Vagina (tissue), 2 donors: ENCODE results near the gene PMPCA. TPM values are rescaled to one million over a fixed set of nuclear protein-coding genes. Genes with fewer than 3 reads are reported as not detected.

ENCODE experiments used
- DNase-seq, 2 donors: peaks; one replicate each; pipeline ENCODE4 v3.0.0-alpha.2; 2017; ENCODE audit errors: extremely low spot score in 2 of 2
- H3K27ac ChIP-seq: fragments of 200-600 bp; sonication (generic); one replicate; pipeline ENCODE4 v1.5.1; 2019
- H3K27me3 ChIP-seq: fragments of 200-600 bp; sonication (generic); one replicate; pipeline ENCODE4 v1.5.1; 2019
- H3K36me3 ChIP-seq, 2 donors: fragments of 200-600 bp; sonication (generic); one replicate each; pipeline ENCODE4 v1.5.1; 2017 to 2019
- H3K4me1 ChIP-seq: fragments of 200-600 bp; sonication (generic); one replicate; pipeline ENCODE4 v1.5.1; 2019
- H3K4me3 ChIP-seq, 2 donors: fragments of 200-600 bp; sonication (generic); 1 replicate in 1 of 2; 2 replicates in 1 of 2; pipeline ENCODE4 v1.5.1; 2016 to 2019
- H3K9me3 ChIP-seq: fragments of 200-600 bp; sonication (generic); one replicate; pipeline ENCODE4 v1.5.1; 2019
- POLR2A ChIP-seq, 2 donors: fragments of 450-650 bp; IDR thresholded peaks; one replicate each; pipeline ENCODE4 v1.6.1; 2017; ENCODE audit warnings: antibody characterized with exemption in 2 of 2, mild to moderate bottlenecking in 2 of 2, moderate library complexity in 2 of 2
- POLR2AphosphoS5 ChIP-seq, 2 donors: sonication (generic); formaldehyde crosslinking; IDR thresholded peaks; one replicate each; pipeline ENCODE4 v1.9.0; 2017; ENCODE audit warnings: antibody characterized with exemption in 2 of 2, mild to moderate bottlenecking in 2 of 2, low read depth in 1 of 2; ENCODE audit not compliant: insufficient read depth in 1 of 2
- intact Hi-C: fragments of 100-400 bp; cut with DNase I; formaldehyde crosslinking; loops from one replicate; pipeline ENCODE4 v1.15.1; 2023
- total RNA-seq: library from RNA; depleted of rRNA; stranded (reverse); fragments of >200 nt; gene quantifications from one replicate; pipeline ENCODE4 v1.2.3, GENCODE V29; 2016
- TF ChIP-seq, protein P1 (sequence below), 3 experiments: fragments of 450-650 bp in 2 of 3; fragments of 200-600 bp in 1 of 3; sonication (generic) in 1 of 3; IDR thresholded peaks; one replicate each; pipeline ENCODE4 v1.5.1; 2017 to 2019; ENCODE audit warnings: antibody characterized with exemption in 3 of 3, mild to moderate bottlenecking in 2 of 3, moderate library complexity in 2 of 3

The PMPCA gene
- total RNA-seq, 1 donor from 2014 or later, result 23.6 TPM

DNA sequence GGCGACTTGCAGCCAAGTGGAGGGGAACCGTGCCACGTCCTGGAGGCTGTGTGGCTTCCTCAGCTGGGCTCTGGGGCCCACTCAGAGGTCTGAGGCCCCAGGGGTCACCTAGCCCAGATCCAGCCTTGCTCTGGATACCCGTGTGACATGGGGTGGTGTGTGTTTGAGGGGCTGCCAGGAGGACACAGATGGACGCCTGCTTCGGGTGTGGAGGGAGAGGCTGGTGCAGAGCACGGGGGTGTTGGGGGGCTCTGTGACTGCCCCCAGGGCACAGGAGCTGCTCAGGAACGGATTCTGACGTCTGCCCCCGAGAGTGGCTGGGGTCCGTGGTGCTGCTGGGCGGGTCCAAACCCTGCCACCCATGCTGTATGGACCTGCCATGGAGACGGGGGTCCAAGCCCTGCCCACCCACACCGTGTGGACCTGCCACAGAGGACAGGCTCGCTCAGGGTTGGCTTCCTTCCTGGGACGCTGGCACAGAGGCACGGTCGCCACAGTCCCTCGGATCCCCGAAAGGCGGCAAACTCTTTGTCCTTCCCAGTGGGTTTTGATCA lies 18.7 kb downstream of the PMPCA start:
- no peaks in the 10 kb centered on the region for H3K4me1 ChIP-seq
- TF ChIP-seq, protein P1, sequence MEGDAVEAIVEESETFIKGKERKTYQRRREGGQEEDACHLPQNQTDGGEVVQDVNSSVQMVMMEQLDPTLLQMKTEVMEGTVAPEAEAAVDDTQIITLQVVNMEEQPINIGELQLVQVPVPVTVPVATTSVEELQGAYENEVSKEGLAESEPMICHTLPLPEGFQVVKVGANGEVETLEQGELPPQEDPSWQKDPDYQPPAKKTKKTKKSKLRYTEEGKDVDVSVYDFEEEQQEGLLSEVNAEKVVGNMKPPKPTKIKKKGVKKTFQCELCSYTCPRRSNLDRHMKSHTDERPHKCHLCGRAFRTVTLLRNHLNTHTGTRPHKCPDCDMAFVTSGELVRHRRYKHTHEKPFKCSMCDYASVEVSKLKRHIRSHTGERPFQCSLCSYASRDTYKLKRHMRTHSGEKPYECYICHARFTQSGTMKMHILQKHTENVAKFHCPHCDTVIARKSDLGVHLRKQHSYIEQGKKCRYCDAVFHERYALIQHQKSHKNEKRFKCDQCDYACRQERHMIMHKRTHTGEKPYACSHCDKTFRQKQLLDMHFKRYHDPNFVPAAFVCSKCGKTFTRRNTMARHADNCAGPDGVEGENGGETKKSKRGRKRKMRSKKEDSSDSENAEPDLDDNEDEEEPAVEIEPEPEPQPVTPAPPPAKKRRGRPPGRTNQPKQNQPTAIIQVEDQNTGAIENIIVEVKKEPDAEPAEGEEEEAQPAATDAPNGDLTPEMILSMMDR (IDR thresholded peaks at IDR 0.05), result no peak
- no peak for TF ChIP-seq POLR2AphosphoS5 (IDR thresholded peaks at IDR 0.05; ENCODE audit: insufficient read depth in 1 of 2, low read depth in 1 of 2)
- peaks cover 0 to 49% of the 10 kb centered on the region in 2 donors for H3K36me3 ChIP-seq
- no peaks in the 10 kb centered on the region for H3K27me3 ChIP-seq
- no peak for DNase-seq
- intact Hi-C loops, result no loop called here
- H3K27ac ChIP-seq, result no peak overlapping the region
- H3K4me3 ChIP-seq, result no peak overlapping the region
- no peaks in the 10 kb centered on the region for H3K9me3 ChIP-seq

DNA sequence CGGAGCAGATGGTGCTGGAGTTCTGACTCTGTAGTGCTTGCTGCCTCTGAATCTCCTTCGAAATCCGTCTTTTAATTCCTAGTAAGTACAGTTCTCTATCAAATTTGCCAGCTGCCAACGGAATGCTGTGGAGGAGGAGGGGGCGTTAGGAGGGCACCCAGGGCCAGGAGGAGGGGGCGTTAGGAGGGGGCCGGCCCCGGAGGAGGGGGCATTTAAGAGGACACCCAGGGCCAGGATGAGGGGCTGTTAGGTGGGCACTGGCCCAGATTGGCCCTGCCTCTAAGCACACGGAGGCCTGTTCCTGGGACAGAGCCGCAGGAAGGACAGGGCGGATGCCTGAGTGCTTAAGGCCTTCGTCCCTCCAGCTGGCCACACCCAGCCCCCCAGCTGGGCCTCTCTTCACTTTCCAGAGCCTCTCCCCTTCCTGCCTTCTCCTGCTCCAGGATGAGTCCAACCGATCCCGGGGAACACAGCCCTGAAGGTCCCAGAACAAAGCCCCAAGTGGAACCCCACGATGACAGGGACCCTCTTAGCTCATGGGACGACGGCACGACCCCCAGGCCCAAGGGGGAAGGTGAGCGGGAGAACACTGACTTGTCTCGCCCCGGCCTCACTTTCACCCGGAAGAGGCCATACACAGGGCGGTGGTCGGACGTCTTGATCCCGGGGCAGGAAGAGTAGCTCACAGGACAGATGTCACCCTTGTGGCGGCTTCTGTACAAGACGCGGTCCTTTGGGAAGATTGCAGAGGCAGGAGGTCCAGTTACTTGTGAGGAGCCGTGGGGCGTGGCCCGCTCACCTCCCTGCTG lies 19.4 kb downstream of the PMPCA start:
- no peaks in the 10 kb centered on the region for H3K9me3 ChIP-seq
- no peak for DNase-seq
- no peak overlapping the region for H3K4me3 ChIP-seq
- no peak overlapping the region for H3K27ac ChIP-seq
- H3K4me1 ChIP-seq, result no peaks in the 10 kb centered on the region
- TF ChIP-seq, protein P1 (IDR thresholded peaks at IDR 0.05), result no peak
- TF ChIP-seq POLR2AphosphoS5 (IDR thresholded peaks at IDR 0.05; ENCODE audit: insufficient read depth in 1 of 2, low read depth in 1 of 2), result no peak
- no peaks in the 10 kb centered on the region for H3K27me3 ChIP-seq
- peaks cover 0 to 43% of the 10 kb centered on the region in 2 donors for H3K36me3 ChIP-seq
- intact Hi-C loops, result no loop called here

DNA sequence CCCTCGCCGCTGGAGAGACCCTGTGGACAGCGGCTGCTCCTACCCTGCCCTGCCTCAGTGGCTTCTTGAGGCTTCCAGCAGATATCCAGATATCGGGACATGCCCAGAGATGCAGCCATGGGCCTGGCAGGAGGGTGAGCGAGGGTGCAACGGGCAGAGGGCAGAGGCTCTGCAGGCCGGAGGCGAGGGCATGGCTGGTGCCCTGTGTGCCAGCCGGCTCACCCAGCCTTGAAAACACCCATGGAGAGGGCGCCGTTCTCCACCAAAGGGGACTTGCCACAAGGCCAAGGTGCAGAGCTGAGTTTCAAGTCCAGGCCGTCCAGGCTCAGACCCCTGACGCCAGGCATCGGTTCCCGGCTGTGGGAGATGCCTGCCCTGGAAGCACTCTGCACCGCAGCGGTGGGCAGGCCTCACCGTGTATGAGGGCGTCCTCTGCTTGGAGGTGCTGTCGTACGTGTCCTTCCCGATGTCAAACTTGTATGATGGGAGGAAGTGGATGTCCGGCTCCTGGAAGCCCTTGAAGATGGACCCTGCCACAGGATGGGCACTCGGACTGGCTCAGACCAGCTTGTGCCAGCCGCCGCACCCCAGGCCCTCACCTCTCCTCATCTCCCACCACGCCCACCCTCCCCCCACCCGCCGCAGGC lies 20.3 kb downstream of the PMPCA start:
- TF ChIP-seq, protein P1 (IDR thresholded peaks at IDR 0.05), result no peak
- TF ChIP-seq POLR2A (IDR thresholded peaks at IDR 0.05) (no peak), POLR2AphosphoS5 (IDR thresholded peaks at IDR 0.05; ENCODE audit: insufficient read depth in 1 of 2, low read depth in 1 of 2) (no peak)
- Histone ChIP-seq H3K27ac (no peak overlapping the region), H3K4me1 (peaks cover under 1% of the 10 kb centered on the region), H3K27me3 (no peaks in the 10 kb centered on the region), H3K36me3 (peaks cover 0 to 41% of the 10 kb centered on the region in 2 donors), H3K4me3 (no peak overlapping the region), H3K9me3 (no peaks in the 10 kb centered on the region)
- DNase-seq, result no peak
- intact Hi-C loops, result no loop called here

DNA sequence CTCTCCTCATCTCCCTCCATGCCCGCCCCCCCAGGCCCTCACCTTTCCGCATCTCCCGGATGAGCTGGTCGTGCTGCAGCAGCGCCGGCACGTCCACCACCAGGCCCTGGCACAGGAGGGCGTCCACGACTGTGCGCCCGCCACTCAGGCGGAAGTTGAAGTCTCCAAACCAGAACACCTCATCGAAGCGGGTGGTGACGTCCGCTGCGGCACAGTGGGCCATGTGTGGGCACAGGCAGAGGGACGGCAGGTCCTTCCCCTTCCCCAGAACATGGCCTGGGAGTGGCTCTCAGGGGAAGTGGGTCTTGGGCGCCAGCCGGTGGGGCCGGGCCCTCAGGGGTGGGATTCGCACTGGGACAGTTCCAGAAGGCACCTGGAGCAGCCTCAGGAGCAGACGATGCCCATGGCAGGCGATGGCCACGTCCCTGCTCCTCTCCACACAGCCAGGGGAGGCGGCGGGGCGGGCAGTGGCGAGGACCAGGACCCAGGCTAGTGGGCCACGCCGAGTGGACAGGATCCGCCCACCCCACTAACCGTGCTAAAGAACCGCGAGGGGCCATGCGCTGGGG lies 21.4 kb downstream of the PMPCA start:
- Histone ChIP-seq H3K27ac (no peak overlapping the region), H3K9me3 (no peaks in the 10 kb centered on the region), H3K4me3 (no peak overlapping the region), H3K4me1 (peaks cover 12% of the 10 kb centered on the region), H3K36me3 (peaks cover 0 to 41% of the 10 kb centered on the region in 2 donors), H3K27me3 (no peaks in the 10 kb centered on the region)
- DNase-seq, result no peak
- intact Hi-C loops, result no loop called here
- TF ChIP-seq, protein P1 (IDR thresholded peaks at IDR 0.05), result no peak
